Mucosa of descending colon (tissue), 3 donors: ENCODE data around the gene MRPS35. TPM values are rescaled to one million over a fixed set of nuclear protein-coding genes. Genes with fewer than 3 reads are reported as not detected.

ENCODE experiments used
- ATAC-seq: fragments of 200-7000 bp; cut with Tn5 transposase; one replicate; pipeline ENCODE4 v1.9.1; 2020; ENCODE audit warnings: mild to moderate bottlenecking, moderate library complexity
- DNase-seq, 3 donors: peaks; one replicate each; pipeline ENCODE4 v3.0.0-alpha.2; 2020
- H3K36me3 ChIP-seq: fragments of 200-600 bp; one replicate; pipeline ENCODE4 v1.8.0; 2021; ENCODE audit warnings: low read depth, mild to moderate bottlenecking
- H3K4me1 ChIP-seq: fragments of 200-600 bp; one replicate; pipeline ENCODE4 v1.8.0; 2021; ENCODE audit warnings: low read depth, mild to moderate bottlenecking
- H3K4me3 ChIP-seq: fragments of 200-600 bp; one replicate; pipeline ENCODE4 v1.8.0; 2021; ENCODE audit warnings: mild to moderate bottlenecking
- H3K9me3 ChIP-seq: fragments of 200-600 bp; one replicate; pipeline ENCODE4 v1.8.0; 2021; ENCODE audit warnings: mild to moderate bottlenecking
- CTCF ChIP-seq: fragments of 200-600 bp; IDR thresholded peaks from one replicate; pipeline ENCODE4 v1.8.0; 2022; ENCODE audit warnings: antibody characterized with exemption, mild to moderate bottlenecking
- intact Hi-C, 2 donors: fragments of 100-400 bp; cut with DNase I in 1 of 2; cut with micrococcal nuclease in 1 of 2; formaldehyde crosslinking; loops; one replicate each; pipeline versions ENCODE4 v1.11.0 to v1.11.1; 2022; cut with DNase I, micrococcal nuclease
- total RNA-seq, 3 donors: library from RNA; stranded (reverse); fragmentation: NEBNext Ultra II Directional in 2 of 3; extraction: Animal tissue kit (Norgen Biotek cat#: 25700) in 2 of 3; gene quantifications; one replicate each; pipeline versions ENCODE4 v1.2.1 to v1.2.4, GENCODE V29; 2021 to 2023
- donor health status: DM: no; HTN: no; CAD: no; lungs with moderate emphysema.
- donor health status: DM: no; HTN: no; CAD: no.
- donor health status: DM: no; HTN: yes; CAD: no.

Gene MRPS35
- total RNA-seq, 3 donors from 2014 or later, result 50.2 to 72.6 (median 67.3) TPM

- no peak for TF ChIP-seq CTCF
- ATAC-seq (no peak), DNase-seq (no peak)
- Histone ChIP-seq H3K36me3 (no peaks in the 10 kb centered on the region), H3K4me3 (no peak overlapping the region), H3K4me1 (peaks cover 19% of the 10 kb centered on the region), H3K9me3 (no peaks in the 10 kb centered on the region)
- intact Hi-C loops, result no loop called here
Measured at GRCh38 chr12:27782481-27782880, 71.8 kb downstream of the MRPS35 start.

DNA sequence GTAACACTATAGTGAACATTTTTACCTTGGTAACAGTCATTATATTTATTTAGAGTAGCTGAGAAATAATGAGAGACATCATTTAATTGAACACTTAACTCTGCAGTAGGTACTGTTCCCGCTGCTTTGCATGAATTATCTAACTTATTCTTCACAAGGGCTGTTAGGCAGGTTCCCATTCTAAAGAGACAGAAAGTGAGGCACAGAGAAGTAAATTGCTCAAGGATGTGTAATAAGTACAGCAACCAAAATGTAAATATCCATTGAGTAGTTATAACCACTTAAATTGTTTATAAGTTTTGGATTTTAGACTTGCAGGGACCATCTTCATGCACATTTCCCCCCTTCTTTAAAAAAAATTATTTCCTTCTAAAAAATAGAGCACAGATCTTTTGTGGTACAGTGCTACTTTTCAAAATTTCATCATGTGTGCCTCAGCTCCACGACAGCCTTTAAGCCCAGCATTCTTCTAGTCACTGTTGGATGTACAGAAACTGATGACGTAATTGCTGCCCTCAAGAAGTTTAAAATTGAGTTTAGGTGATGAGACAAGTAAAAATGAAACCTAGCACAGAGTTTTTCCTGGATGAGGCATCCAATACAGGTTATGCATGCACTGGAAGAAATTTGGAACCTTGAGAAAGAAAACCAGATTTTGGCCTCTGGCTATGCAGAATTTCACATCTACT lies 75.4 kb downstream of the MRPS35 start:
- peaks cover 15% of the 10 kb centered on the region for H3K4me1 ChIP-seq
- intact Hi-C loops, result no loop called here
- H3K36me3 ChIP-seq, result no peaks in the 10 kb centered on the region
- ATAC-seq (no peak), DNase-seq (no peak)
- H3K4me3 ChIP-seq, result no peak overlapping the region
- TF ChIP-seq CTCF, result no peak
- no peaks in the 10 kb centered on the region for H3K9me3 ChIP-seq

- no peak for DNase-seq
- Histone ChIP-seq H3K9me3 (no peaks in the 10 kb centered on the region), H3K4me1 (peaks cover 3% of the 10 kb centered on the region), H3K36me3 (no peaks in the 10 kb centered on the region), H3K4me3 (no peak overlapping the region)
- no peak for TF ChIP-seq CTCF
- intact Hi-C loops, result no loop called here
- ATAC-seq, result peak; percentile 15
Measured at GRCh38 chr12:27787559-27787958, 76.9 kb downstream of the MRPS35 start.

- no peak for DNase-seq
- no peaks in the 10 kb centered on the region for H3K36me3 ChIP-seq
- intact Hi-C loops, result no loop called here
- H3K9me3 ChIP-seq, result no peaks in the 10 kb centered on the region
- H3K4me3 ChIP-seq, result no peak overlapping the region
- peaks cover 3% of the 10 kb centered on the region for H3K4me1 ChIP-seq
- ATAC-seq, result no peak
- no peak for TF ChIP-seq CTCF
Measured at GRCh38 chr12:27790179-27790578, 79.5 kb downstream of the MRPS35 start.

DNA sequence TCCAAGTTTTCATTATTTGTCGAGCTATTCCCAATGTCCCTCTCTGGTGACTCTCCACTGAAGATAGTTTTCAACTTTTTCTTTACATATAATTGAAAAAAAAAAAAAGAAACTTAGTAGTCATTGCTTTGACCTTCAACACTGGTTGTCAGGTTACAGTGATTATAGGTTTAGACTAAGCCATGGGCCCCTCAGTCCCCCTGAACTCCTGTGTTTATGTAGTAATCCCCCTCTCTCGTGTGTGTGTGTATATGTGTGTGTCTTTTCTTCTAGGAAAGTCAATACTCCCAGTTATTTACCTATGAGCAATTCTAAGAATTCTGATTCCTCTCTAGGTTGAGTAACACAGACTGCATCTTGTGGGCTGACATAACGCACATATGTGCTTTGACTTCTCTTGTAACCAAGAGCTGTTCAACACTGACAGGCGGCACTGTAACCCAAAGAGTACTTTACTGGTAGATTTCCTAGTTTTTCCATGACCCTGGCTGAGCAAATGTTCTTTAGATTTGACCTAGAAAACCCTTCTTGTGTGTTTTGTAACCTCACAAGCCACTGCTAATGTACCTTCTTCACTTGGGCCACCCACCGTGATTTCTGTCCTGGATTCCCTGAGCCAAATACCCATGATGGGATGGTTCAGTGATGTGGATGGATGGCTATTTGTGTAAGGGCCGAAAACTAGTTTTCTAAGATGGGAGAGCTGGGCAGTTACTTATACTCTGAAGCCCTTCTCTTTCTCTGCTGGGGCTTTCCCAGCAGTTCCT lies 84.4 kb downstream of the MRPS35 start:
- no peaks in the 10 kb centered on the region for H3K36me3 ChIP-seq
- no peak for TF ChIP-seq CTCF

More for the DNA sequence above, 84.4 kb downstream of the MRPS35 start:
- no peak for DNase-seq
- Histone ChIP-seq H3K9me3 (no peaks in the 10 kb centered on the region), H3K4me1 (no peaks in the 10 kb centered on the region), H3K4me3 (no peak overlapping the region)
- intact Hi-C loops, result no loop called here
- no peak for ATAC-seq
